ENCODE data around the gene ELMO1.

Gene ELMO1

DNA sequence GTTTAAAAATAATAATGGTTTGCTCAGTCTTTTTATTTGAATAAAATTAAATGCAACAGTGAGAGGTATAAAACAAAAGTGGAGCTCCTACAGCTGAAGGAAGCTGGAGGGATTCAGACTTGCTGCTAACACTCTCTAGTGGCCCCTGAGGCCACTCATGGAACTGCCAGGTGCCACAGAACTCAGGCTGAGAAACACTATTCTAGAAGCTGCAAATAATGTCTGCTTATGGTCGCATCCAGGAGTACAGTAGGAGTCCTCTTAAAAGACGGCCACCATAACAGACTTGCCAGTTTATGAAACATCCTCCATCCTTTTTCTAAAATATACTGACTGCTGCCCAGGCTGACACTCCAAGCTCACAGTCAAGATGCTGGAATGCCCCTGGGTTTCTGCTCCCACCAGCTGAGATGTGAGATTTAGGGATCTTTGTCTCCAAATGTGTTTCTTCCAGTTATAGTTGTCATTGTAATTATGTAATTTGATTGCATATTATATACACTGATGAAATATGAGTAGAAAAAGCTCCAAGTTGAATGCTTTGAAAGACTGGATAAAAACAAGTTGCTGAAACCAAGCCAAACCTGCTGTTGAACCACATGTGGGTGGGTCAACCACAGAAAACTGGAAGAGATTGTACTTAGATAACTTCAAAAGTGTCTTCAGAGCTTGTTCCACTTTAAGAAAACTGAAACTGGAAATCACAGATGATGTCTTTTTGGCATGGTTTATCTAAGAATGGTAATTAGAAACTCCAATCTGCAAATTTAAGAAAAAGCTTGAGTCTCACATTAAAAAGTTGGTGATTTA is 510.7 kb downstream of the ELMO1 start:
- DNase-seq, result no peak

- no peak for DNase-seq
These were observed 516.8 kb downstream of the ELMO1 start for GRCh38 chr7:36931892-36932291.

- DNase-seq, result no peak
These were observed 518.9 kb downstream of the ELMO1 start for GRCh38 chr7:36929791-36930190.

- DNase-seq, result no peak
These were observed 519.9 kb downstream of the ELMO1 start for GRCh38 chr7:36928718-36929117.

DNA sequence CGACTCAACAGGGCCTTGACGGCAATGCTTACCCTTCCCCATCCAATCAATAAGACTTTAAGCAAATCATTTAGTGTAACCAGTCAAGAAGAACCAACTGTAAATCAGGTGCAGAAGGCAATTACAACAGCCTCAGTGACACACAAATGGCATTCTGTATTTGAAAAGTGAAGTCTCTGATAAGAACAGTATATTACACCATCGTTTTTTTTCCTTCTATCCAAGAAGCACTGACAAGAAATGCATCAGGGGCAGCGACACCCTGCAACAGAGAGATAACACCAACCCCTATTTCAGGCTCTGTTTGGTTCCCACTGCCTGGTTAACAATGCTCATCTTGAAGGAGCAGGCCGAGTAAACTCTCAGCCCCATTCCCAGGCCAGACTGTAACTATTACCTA is 520.4 kb downstream of the ELMO1 start:
- no peak for DNase-seq

DNA sequence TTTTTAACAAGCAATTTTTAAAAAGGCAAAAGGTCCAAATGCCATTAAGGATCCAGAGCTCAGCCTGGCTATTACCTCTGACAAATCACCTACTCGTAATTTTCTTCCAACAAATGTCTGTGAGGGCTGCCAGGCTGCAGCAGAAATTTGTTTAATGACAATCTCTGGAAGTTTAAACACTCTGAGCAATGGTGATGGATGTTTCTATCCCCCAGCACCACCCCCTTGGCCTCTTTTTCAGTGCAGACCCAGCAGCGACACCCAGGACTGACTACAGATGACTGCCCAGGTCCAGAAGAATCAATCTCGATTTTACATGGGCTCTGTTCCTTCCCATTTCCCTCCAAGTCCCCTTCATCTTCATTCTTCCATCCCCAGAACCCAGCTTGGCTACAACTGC is 523.0 kb downstream of the ELMO1 start:
- no peak for DNase-seq

DNA sequence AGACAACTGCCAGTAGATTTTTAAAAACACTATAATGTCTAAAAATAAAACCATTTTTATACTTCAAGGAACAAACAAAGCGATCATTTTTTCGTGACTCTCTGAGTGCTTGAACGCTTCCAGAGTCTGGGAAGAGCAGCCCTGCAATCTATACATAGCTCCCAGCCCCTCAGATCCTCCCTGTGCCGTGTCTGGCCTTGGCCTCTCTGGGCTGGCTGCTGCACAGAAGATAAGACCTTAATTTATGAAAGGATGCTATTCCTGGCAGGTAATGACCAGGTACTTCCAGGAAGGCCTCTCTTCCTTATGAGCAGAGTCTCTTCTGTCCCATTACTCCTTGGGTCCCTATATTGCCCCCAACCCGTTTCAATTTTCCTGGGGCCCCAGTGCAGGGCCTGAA is 523.5 kb downstream of the ELMO1 start:
- no peak for DNase-seq

- DNase-seq, result no peak
These were observed 524.7 kb downstream of the ELMO1 start for GRCh38 chr7:36923943-36924436.

- no peak for DNase-seq
These were observed 525.5 kb downstream of the ELMO1 start for GRCh38 chr7:36923185-36923584.

DNA sequence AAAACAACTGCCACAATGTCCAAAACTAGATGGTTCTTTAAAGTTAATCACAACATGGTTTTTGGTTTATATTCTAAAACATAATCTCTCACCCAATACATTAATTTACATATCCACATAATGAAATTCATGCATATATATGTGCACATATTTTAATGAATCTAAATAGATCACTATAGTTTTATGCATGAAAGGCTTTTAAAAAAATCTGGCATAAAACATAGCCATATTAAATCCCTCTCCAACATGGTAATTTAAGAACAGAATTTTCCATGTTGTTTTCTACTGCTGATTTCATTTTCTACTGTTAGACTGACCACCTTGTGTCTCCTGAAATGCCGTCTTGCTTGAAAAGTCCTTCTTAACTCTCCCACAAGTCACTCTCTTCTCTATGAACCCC is 528.2 kb downstream of the ELMO1 start:
- DNase-seq, result no peak

- no peak for DNase-seq
These were observed 528.9 kb downstream of the ELMO1 start for GRCh38 chr7:36919738-36920137.

GRCh38 chr7:36918591-36918990 is 530.1 kb downstream of the ELMO1 start:
- DNase-seq, result no peak

DNA sequence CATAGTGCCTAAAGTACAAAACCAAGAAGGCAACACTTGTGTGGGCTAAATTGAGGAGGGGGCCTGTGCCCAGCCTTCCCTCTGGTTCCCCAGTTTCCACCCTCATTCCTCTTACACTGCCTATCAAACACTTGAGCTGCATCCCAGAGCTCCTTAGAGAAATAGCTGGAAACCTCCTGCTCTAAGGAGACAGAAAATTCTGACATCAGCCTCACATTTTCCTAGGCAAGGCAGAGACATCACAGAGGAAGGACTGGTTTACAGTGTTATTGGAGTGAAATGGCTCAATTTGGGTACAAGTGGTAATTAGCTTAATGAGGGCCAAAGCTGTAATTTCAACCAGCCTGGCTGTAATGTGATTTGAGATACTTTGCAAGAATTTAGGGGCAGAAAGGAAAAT is 532.0 kb downstream of the ELMO1 start:
- no peak for DNase-seq

DNA sequence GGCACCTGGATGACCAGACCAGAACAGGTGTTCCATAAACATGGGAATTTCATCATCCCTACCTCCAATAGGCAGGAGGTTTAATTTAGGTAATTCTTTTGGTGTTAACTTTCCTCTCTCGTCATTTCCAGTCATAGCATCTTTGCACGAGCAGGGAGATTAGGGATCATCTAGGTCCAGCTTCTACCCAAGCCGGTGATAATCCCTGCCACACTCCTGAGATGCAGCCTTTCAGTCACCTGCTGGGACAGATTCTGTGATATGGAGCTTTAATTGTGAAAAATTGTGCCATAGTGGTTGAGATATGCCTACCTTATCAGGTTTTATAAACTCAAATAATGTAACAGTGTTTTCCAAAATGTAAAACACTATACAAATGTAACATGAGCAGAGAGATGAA is 532.5 kb downstream of the ELMO1 start:
- no peak for DNase-seq

DNA sequence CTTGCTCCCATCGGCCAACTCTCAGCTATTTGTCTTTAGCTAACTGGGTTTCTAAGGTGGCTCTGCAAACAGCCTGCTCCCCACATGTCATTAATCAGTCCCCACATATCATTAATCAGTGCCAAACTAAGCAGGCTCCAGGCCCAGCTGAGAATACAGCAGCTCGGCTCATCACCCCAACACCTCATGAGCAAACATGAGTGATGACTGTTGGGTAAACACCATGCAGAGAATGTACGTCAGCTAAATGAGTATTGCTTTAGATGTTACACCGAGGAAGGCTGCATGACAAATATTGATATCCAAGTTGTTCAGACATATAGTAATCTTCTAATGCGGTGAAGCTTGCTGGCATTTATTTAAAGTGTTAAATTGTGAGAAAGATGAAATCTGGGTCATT is 536.9 kb downstream of the ELMO1 start:
- DNase-seq, result no peak

DNA sequence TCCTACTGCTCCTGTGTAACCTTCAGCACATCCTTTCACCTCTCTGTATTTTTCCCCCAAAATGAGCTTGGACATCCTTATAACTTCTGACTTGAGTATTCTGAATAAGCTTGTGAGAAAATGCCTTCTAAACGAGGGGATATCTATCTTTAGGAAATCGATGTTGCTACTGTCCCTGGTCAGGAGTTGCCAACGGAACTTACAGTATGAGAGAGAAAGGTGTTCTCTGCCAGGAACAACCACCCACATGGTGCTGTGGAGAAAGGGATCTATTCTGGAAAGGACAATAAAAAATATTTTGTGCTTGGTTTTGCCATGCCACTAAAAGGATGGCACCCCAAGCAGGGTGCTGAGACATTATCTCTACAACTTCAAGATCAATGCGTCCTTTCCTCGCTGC is 537.8 kb downstream of the ELMO1 start:
- no peak for DNase-seq

GRCh38 chr7:36910401-36910800 is 538.3 kb downstream of the ELMO1 start:
- no peak for DNase-seq

GRCh38 chr7:36906956-36907635 is 541.6 kb downstream of the ELMO1 start:
- no peak for DNase-seq

DNA sequence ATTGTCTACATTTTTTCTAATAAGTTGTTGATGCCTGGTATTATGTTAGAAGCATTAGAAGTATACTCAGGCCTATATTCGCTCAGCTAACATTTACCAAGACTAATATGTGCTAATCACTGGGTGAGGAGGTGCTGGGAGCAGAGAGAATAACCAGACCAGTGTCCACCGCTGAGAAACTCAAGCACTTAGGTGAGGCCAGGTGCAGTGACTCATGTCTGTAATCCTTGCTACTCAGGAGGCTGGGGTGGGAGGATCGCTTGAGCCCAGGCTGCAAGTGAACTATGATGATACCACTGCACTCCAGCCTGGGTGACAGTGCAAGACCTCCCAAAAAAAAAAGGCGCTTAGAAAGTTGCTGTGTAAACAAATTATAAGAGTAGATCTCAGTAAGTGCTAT is 542.2 kb downstream of the ELMO1 start:
- no peak for DNase-seq

GRCh38 chr7:36905841-36906240 is 542.8 kb downstream of the ELMO1 start:
- DNase-seq, result no peak

DNA sequence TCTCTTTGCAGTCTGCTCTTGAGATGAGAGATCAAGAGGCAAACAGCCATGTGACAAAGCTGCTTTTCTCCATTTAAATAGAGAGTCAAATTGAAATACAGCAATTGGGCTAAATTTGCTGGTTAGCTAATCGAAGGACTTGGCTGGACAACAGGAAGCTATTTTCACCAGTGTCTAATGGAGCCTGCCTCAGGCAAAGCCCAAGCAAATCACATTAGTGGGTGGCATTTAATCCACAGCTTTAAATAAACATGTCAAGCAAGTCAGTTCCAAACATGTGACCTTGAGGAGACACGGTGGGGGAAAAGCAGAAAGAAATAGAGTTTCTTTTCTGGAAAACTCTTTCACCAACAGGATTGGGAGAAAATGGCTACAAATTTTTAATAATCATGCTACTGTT is 543.9 kb downstream of the ELMO1 start:
- DNase-seq, result no peak

- no peak for DNase-seq
These were observed 544.6 kb downstream of the ELMO1 start for GRCh38 chr7:36904101-36904500.

- DNase-seq, result no peak
These were observed 547.5 kb downstream of the ELMO1 start for GRCh38 chr7:36900988-36901710.

- no peak for DNase-seq
These were observed 550.5 kb downstream of the ELMO1 start for GRCh38 chr7:36898186-36898585.

Data from activated CD4-positive, alpha-beta T cell treated with anti-CD3 and anti-CD28 coated beads for 4 hours (primary cell).